Measurements from ENCODE around the gene RBP2. TPM values are rescaled to one million over a fixed set of nuclear protein-coding genes. Genes with fewer than 3 reads are reported as not detected.

The RBP2 gene
- total and polyA plus RNA-seq, 10 of the 15 experiments (the other 5 are each of a cell fraction or from before 2014, with no cell fraction given) = not detected

DNA sequence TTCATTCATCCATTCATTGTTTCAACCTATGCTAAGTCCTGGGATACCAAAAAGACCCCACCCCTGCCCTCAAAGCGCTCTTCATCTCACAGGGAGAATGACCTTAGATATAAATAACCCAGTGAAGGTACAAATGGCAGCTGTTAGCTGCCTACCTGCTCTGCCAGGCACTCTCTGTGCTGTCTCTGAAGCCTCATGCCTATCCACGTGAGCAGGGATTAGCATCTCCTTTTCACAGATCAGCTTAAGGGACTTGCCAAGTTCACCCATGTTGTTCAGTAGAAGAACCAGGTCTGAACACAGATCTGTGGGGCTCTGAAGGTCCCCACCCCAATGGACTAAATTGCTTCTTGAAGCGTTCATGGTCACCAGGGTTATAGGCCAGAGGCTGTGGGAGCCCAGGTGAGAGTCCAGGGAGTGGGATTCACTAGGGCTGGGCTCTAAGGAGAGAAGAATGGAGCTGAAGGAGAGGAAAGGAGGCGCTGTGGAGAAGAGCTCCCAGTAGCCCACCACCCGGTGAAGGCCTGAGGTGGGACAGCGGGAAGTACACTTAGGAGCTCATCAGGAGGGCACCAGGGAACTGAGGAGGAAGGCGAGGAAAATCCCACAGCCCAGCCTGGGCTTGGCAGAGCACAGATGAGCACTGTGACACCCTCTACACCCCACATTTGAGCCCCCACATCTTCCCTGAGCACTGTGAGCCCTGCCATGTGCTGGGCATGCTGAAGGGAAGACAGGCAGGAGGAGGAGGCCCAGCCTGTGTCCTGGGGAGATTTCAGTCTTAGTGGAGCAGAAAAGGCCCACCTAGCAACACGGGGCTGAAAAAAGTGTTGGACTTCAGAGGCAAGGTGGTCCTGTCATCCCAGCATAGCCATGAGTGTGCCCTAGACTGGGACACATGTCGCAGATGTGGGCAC, 42.9 kb upstream of the RBP2 start (continued):
- no peak for TF ChIP-seq MLLT1 (IDR thresholded peaks at IDR 0.05)
- no peak for TF ChIP-seq STAT3 (IDR thresholded peaks at IDR 0.05; ENCODE audit: low read depth, low read length)
- TF ChIP-seq EP300 (IDR thresholded peaks at IDR 0.05; ENCODE audit: borderline replicate concordance in 1 of 2, control insufficient read depth in 1 of 2, low read depth in 2 of 2, low read length in 2 of 2) = no peak
- no peak for TF ChIP-seq ZBTB4 (CRISPR knock-in tag; IDR thresholded peaks at IDR 0.05)
- no peak for TF ChIP-seq ZBED1 (IDR thresholded peaks at IDR 0.05; ENCODE audit: borderline replicate concordance)

DNA sequence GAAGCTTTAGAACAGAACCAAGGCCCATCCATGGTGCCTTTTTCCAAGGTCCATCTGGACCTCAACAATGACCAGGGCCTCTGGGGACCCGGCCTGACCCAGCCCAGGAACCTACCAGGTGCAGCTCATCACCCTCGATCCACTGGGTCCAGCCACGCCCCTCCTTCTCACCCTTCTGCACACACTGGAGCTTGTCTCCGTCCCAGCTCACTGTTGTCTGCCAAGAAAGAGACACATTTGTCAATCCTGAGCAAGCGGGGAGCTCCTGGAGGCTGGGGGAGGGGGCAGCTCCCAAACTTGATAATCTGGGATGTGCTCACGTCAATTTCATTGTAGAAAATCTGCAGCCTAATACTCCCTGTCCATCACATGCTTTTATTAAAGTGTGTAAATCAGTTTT, 42.0 kb upstream of the RBP2 start:
- ChIA-PET CTCF (interaction anchor here (0.6 kb wide), 1 partner anchor 586 kb away, joined by 3 read pairs; no protein-coding TSS in a partner anchor), SMC1A (ENCODE audit: uncharacterized antibody, unreplicated experiment) (interaction anchor here (1.0 kb wide), 1 partner anchor 92 kb away, joined by 3 read pairs; no protein-coding TSS in a partner anchor), RAD21 (ENCODE audit: unreplicated experiment) (no interaction called here), POLR2A (no interaction called here)
- Histone ChIP-seq H3K9me3 (replicated peaks; ENCODE audit: control insufficient read depth, insufficient read depth, low read length) (no peaks in the 10 kb centered on the region), H3K36me3 (ENCODE audit: control insufficient read depth in 2 of 2, insufficient read depth in 2 of 2, low read length in 1 of 2) (no peaks in the 10 kb centered on the region), H3K4me3 (no peak overlapping the region), H4K20me1 (ENCODE audit: control insufficient read depth, insufficient read depth) (no peaks in the 10 kb centered on the region), H3K79me2 (ENCODE audit: control insufficient read depth, insufficient read depth, low read length) (no peaks in the 10 kb centered on the region), H3K4me2 (ENCODE audit: control insufficient read depth, insufficient read depth) (no peak overlapping the region), H3K4me1 (ENCODE audit: control insufficient read depth, insufficient read depth, low read length) (no peaks in the 10 kb centered on the region), H2AFZ (ENCODE audit: control insufficient read depth, low read depth, low read length) (no peak overlapping the region), H3K27me3 (replicated peaks in 1 of 2; ENCODE audit: control insufficient read depth in 2 of 2, insufficient read depth in 2 of 2, low read length in 1 of 2) (no peaks in the 10 kb centered on the region), H3K27ac (ENCODE audit: control insufficient read depth, insufficient read depth) (no peak overlapping the region), H3K9ac (ENCODE audit: control insufficient read depth, insufficient read depth, low read length) (no peak overlapping the region)
- BruUV-seq (replicated peaks) = no TSS peak
- no peak for TF ChIP-seq MEF2A (IDR thresholded peaks at IDR 0.05; ENCODE audit: insufficient read depth, low read depth, low read length)
- TF ChIP-seq CEBPB (IDR thresholded peaks at IDR 0.05; ENCODE audit: borderline replicate concordance in 1 of 2, low read depth in 2 of 2, low read length in 2 of 2) = no peak
- no peak for TF ChIP-seq HDGF (IDR thresholded peaks at IDR 0.05)
- no peak for TF ChIP-seq ZBTB40 (IDR thresholded peaks at IDR 0.05; ENCODE audit: borderline replicate concordance)
- TF ChIP-seq SREBF1 (IDR thresholded peaks at IDR 0.05; ENCODE audit: low read length) = no peak
- DNase-seq (ENCODE audit: low read depth, low spot score) (no peak), ATAC-seq (no peak), FAIRE-seq (no peak)
- intact Hi-C loops (cut with micrococcal nuclease; ENCODE audit: unreplicated experiment) = no loop called here
- in situ Hi-C loops (cut with MboI) = no loop called here
- 15% methylated on average over 6 of the region's 6 CpGs for WGBS (ENCODE audit: insufficient coverage, insufficient replicate concordance, low lambda C conversion rate, missing lambda C conversion rate)

All from GM12878 (cell line).